HG02798 (cell line): ENCODE measurements around the gene NHS.
"Not testable (repeated sequence)": the region's sequence is repeated elsewhere in the genome, so short reads cannot be mapped to it uniquely, and the experiment has no call there.

Experiments
- ATAC-seq: cut with Tn5 transposase; IDR thresholded peaks from one replicate; pipeline ENCODE4 v1.9.1; 2021; ENCODE audit warnings: mild to moderate bottlenecking; ENCODE audit not compliant: unreplicated experiment, poor library complexity

NHS gene

GRCh38 chrX:17484592-17484991 is 109.6 kb downstream of the NHS start:
- no peak for ATAC-seq

- ATAC-seq = no peak
Observed at GRCh38 chrX:17485391-17485790, 110.4 kb downstream of the NHS start.

GRCh38 chrX:17488036-17488435 is 113.0 kb downstream of the NHS start:
- ATAC-seq = no peak

- ATAC-seq = no peak
Observed at GRCh38 chrX:17494216-17494615, 119.2 kb downstream of the NHS start.

- ATAC-seq = no peak
Observed at GRCh38 chrX:17495052-17495451, 120.1 kb downstream of the NHS start.

- no peak for ATAC-seq
Observed at GRCh38 chrX:17496407-17496806, 121.4 kb downstream of the NHS start.

GRCh38 chrX:17497193-17497592 is 122.2 kb downstream of the NHS start:
- ATAC-seq = no peak

- no peak for ATAC-seq
Observed at GRCh38 chrX:17499512-17499911, 124.5 kb downstream of the NHS start.

GRCh38 chrX:17500145-17500579 is 125.2 kb downstream of the NHS start:
- ATAC-seq = no peak

GRCh38 chrX:17501746-17502145 is 126.7 kb downstream of the NHS start:
- no peak for ATAC-seq

- ATAC-seq = not testable (repeated sequence)
Observed at GRCh38 chrX:17506352-17506751, 131.4 kb downstream of the NHS start.

GRCh38 chrX:17511556-17511955 is 136.6 kb downstream of the NHS start:
- ATAC-seq = no peak

- ATAC-seq = no peak
Observed at GRCh38 chrX:17519358-17519757, 144.4 kb downstream of the NHS start.

- no peak for ATAC-seq
Observed at GRCh38 chrX:17520016-17520615, 145.1 kb downstream of the NHS start.

GRCh38 chrX:17521871-17522693 is 147.1 kb downstream of the NHS start:
- ATAC-seq = no peak

- no peak for ATAC-seq
Observed at GRCh38 chrX:17525266-17525665, 150.3 kb downstream of the NHS start.

- no peak for ATAC-seq
Observed at GRCh38 chrX:17525762-17526555, 151.0 kb downstream of the NHS start.

- no peak for ATAC-seq
Observed at GRCh38 chrX:17527135-17527701, 152.2 kb downstream of the NHS start.

GRCh38 chrX:17527922-17528321 is 152.9 kb downstream of the NHS start:
- no peak for ATAC-seq

GRCh38 chrX:17529151-17529745 is 154.2 kb downstream of the NHS start:
- ATAC-seq = no peak
